Thyroid gland (tissue), 4 donors: Measurements from ENCODE around the gene TMCO4. TPM values are rescaled to one million over a fixed set of nuclear protein-coding genes. Genes with fewer than 3 reads are reported as not detected.

Source experiments
- DNase-seq, 2 donors: peaks; one replicate each; pipeline ENCODE4 v3.0.0-alpha.2; 2019
- H3K27ac ChIP-seq, 3 donors: fragments of 200-600 bp; sonication (generic); 1 replicate in 2 of 3; 2 replicates in 1 of 3; pipeline ENCODE4 v1.5.1; 2016 to 2019; ENCODE audit warnings: mild to moderate bottlenecking in 1 of 3, moderate library complexity in 1 of 3
- H3K27me3 ChIP-seq: fragments of 200-600 bp; sonication (generic); one replicate; pipeline ENCODE4 v1.5.1; 2019
- H3K36me3 ChIP-seq, 2 donors: fragments of 200-600 bp; sonication (generic); one replicate each; pipeline ENCODE4 v1.5.1; 2016 to 2019
- H3K4me1 ChIP-seq, 2 donors: fragments of 200-600 bp; sonication (generic); one replicate each; pipeline ENCODE4 v1.5.1; 2017 to 2019
- H3K4me3 ChIP-seq, 3 donors: fragments of 200-600 bp; sonication (generic); replicated peaks in 1 of 3; 1 replicate in 2 of 3; 2 replicates in 1 of 3; pipeline ENCODE4 v1.5.1; 2016; ENCODE audit warnings: mild to moderate bottlenecking in 1 of 3
- H3K9me3 ChIP-seq: fragments of 200-600 bp; sonication (generic); one replicate; pipeline ENCODE4 v1.5.1; 2017
- POLR2A ChIP-seq, 2 donors: fragments of 450-650 bp; IDR thresholded peaks; one replicate each; pipeline ENCODE4 v1.6.1; 2017; ENCODE audit warnings: antibody characterized with exemption in 2 of 2, mild to moderate bottlenecking in 2 of 2, moderate library complexity in 1 of 2
- WGBS, 2 donors: methylation state at CpG; one replicate each; pipeline ENCODE4 v1.1.5; 2017; 5-methylcytosine and 5-hydroxymethylcytosine counted together
- intact Hi-C: fragments of 100-400 bp; cut with DNase I; formaldehyde crosslinking; loops from one replicate; pipeline ENCODE4 v1.15.1; 2023
- total RNA-seq, 4 donors: library from RNA; depleted of rRNA; stranded (reverse); fragments of >200 nt; gene quantifications; one replicate each; pipeline ENCODE4 v1.2.3, GENCODE V29; 2016
- TF ChIP-seq, protein P1 (sequence below), 6 experiments: fragments of 200-600 bp in 3 of 6; fragments of 450-650 bp in 3 of 6; sonication (generic) in 3 of 6; IDR thresholded peaks; one replicate each; pipeline ENCODE4 v1.5.1; 2016 to 2019; ENCODE audit warnings: antibody characterized with exemption in 6 of 6, mild to moderate bottlenecking in 2 of 6, inconsistent platforms in 1 of 6, moderate library complexity in 1 of 6

TMCO4 gene
- total RNA-seq, 4 donors from 2014 or later: 34.3 to 67.7 (median 61.4) TPM

DNA sequence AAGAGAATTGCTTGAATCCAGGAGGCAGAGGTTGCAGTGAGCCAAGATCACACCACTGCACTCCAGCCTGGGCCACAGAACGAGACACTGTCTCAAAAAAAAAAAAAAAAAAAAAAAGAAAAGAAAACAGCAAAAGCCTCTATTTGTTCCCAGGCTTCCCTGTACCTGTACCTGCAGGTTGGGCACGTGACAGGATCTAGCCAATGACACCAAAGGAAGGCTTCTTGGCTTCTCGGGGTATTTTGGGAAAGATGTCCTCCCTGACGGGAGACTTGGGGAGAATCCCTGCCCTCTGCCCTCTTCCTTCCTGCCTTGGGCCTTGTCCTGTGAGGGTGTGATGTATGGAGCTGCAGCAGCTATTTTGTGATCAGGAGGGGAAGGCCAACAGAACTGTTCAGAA is 22.8 kb downstream of the TMCO4 start:
- Histone ChIP-seq H3K27ac (no peak overlapping the region), H3K36me3 (peaks cover 18 to 40% of the 10 kb centered on the region in 2 donors)

DNA sequence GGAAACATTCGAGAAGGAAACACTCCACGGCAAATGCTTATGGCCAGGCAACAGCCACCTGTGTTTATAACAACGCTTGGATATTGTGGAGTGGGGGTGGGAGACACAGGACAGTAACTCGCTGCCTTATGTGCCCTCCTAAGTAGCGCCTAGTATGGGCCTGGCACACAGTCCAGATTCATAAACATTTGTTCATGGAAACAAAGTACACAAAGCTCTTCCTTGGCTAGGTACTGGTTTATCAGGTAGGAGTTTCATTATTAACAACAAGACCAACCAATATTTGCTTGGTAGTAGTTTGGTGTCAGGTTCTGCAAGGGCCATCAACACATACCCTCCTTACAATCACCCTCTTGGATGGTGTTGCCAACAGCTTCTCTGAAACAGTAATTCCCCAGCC is 23.4 kb downstream of the TMCO4 start:
- WGBS, 2 donors: 84 to 86% methylated on average over 5 of the region's 5 CpGs
- Histone ChIP-seq H3K9me3 (no peaks in the 10 kb centered on the region), H3K4me3 (no peak overlapping the region), H3K4me1 (no peaks in the 10 kb centered on the region), H3K36me3 (peaks cover 20 to 44% of the 10 kb centered on the region in 2 donors), H3K27ac (no peak overlapping the region), H3K27me3 (no peaks in the 10 kb centered on the region)
- DNase-seq: no peak
- no peak for TF ChIP-seq POLR2A (IDR thresholded peaks at IDR 0.05)
- TF ChIP-seq, protein P1, sequence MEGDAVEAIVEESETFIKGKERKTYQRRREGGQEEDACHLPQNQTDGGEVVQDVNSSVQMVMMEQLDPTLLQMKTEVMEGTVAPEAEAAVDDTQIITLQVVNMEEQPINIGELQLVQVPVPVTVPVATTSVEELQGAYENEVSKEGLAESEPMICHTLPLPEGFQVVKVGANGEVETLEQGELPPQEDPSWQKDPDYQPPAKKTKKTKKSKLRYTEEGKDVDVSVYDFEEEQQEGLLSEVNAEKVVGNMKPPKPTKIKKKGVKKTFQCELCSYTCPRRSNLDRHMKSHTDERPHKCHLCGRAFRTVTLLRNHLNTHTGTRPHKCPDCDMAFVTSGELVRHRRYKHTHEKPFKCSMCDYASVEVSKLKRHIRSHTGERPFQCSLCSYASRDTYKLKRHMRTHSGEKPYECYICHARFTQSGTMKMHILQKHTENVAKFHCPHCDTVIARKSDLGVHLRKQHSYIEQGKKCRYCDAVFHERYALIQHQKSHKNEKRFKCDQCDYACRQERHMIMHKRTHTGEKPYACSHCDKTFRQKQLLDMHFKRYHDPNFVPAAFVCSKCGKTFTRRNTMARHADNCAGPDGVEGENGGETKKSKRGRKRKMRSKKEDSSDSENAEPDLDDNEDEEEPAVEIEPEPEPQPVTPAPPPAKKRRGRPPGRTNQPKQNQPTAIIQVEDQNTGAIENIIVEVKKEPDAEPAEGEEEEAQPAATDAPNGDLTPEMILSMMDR (IDR thresholded peaks at IDR 0.05): no peak
- intact Hi-C loops: no loop called here

More for the DNA sequence above, 22.8 kb downstream of the TMCO4 start:
- TF ChIP-seq POLR2A (IDR thresholded peaks at IDR 0.05): no peak
- TF ChIP-seq, protein P1 (IDR thresholded peaks at IDR 0.05): no peak
- H3K9me3 ChIP-seq: no peaks in the 10 kb centered on the region
- intact Hi-C loops: no loop called here
- WGBS, 2 donors: 92 to 100% methylated on average over 4 of the region's 4 CpGs
- H3K27me3 ChIP-seq: no peaks in the 10 kb centered on the region
- no peak overlapping the region for H3K4me3 ChIP-seq
- no peak for DNase-seq
- H3K4me1 ChIP-seq: no peaks in the 10 kb centered on the region

DNA sequence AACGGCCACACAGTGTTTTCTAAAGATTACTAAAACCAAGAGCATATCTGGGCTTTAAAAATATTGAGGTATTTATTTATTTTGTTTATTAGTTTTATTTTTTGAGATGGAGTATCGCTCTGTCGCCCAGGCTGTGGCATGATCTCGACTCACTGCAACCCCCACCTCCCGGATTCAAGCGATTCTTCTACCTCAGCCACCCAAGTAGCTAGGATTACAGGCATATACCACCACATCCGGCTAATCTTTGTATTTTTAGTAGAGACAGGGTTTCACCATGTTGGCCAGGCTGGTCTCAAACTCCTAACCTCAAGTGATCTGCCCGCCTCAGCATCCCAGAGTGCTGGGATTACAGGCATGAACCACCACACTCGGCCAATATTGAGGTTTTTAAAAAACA is 23.9 kb downstream of the TMCO4 start:
- Histone ChIP-seq H3K9me3 (no peaks in the 10 kb centered on the region), H3K27me3 (no peaks in the 10 kb centered on the region), H3K36me3 (peaks cover 20 to 43% of the 10 kb centered on the region in 2 donors), H3K27ac (no peak overlapping the region), H3K4me1 (no peaks in the 10 kb centered on the region), H3K4me3 (no peak overlapping the region)
- 92 to 93% methylated on average over 9 of the region's 9 CpGs for WGBS, 2 donors
- no peak for DNase-seq
- TF ChIP-seq, protein P1 (IDR thresholded peaks at IDR 0.05): no peak
- no peak for TF ChIP-seq POLR2A (IDR thresholded peaks at IDR 0.05)
- intact Hi-C loops: no loop called here

DNA sequence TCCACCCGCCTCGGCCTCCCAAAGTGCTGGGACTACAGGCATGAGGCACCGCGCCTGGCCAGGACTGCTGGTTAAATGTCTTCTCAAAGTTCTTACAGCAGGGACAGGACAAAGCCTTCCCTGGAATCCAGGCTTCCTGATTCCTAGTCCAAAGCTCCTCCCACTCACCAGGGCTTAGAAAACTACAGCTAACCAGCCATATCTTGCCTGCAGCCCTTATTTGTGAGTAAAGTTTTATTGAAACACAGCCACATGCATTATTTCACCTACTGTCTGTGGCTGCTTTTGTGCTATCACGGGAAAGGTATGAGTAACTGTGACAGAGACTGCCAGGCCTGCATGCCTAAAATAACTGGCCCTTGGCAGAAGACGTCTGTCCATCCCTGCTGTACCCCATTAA is 24.4 kb downstream of the TMCO4 start:
- H3K4me1 ChIP-seq: no peaks in the 10 kb centered on the region
- H3K27ac ChIP-seq: no peak overlapping the region
- 90 to 97% methylated on average over 6 of the region's 6 CpGs for WGBS, 2 donors
- no peak for DNase-seq
- no peak overlapping the region for H3K4me3 ChIP-seq
- no peaks in the 10 kb centered on the region for H3K27me3 ChIP-seq
- TF ChIP-seq POLR2A (IDR thresholded peaks at IDR 0.05): no peak
- TF ChIP-seq, protein P1 (IDR thresholded peaks at IDR 0.05): no peak
- peaks cover 17 to 41% of the 10 kb centered on the region in 2 donors for H3K36me3 ChIP-seq
- intact Hi-C loops: no loop called here
- no peaks in the 10 kb centered on the region for H3K9me3 ChIP-seq

DNA sequence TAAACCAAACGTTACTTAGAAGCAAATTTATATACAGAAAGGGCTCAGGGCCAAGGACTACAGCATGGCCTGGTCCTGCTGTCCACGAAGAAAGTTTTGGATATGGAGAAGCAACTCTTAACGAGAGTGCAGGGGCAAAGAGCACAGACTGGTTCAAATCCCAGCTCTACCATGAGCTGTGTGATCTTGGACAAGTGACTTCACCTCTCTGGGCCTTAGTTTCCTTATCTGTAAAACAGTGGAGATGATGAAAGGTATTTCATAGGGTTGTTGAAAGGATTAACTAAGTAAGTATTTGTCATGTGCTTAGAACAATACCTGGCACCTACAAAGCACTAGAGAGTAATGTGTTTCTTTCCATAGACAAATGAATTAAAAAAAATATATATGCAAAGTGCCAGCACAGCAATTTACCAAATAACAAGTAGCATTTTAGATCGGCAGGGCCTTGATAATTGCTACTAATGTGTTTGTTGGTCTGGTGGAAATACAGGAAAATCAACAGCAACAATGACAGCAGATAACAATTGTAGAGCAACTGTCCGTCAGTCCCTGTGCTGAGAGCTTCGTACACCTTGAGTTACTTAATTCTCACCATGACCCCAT is 25.4 kb downstream of the TMCO4 start:
- Histone ChIP-seq H3K27me3 (no peaks in the 10 kb centered on the region), H3K27ac (no peak overlapping the region), H3K9me3 (no peaks in the 10 kb centered on the region), H3K36me3 (peaks cover 17 to 41% of the 10 kb centered on the region in 2 donors), H3K4me1 (no peaks in the 10 kb centered on the region), H3K4me3 (no peak overlapping the region)
- TF ChIP-seq, protein P1 (IDR thresholded peaks at IDR 0.05): no peak
- TF ChIP-seq POLR2A (IDR thresholded peaks at IDR 0.05): no peak
- no peak for DNase-seq
- intact Hi-C loops: no loop called here
- 86 to 90% methylated on average over 6 of the region's 6 CpGs for WGBS, 2 donors
